Fibroblast of the aortic adventitia (primary cell): ENCODE measurements around the gene WNT11. TPM values are rescaled to one million over a fixed set of nuclear protein-coding genes. Genes with fewer than 3 reads are reported as not detected.

Source experiments
- DNase-seq: peaks from one replicate; pipeline ENCODE4 v3.0.0-alpha.2; 2010; ENCODE audit warnings: low read depth
- H3K4me3 ChIP-seq: 2 replicates; pipeline ENCODE4 v1.5.1; 2011; ENCODE audit warnings: low read depth, mild to moderate bottlenecking, control low read depth, low read length, moderate library complexity
- CTCF ChIP-seq: IDR thresholded peaks from 2 replicates; pipeline ENCODE4 v1.5.1; 2011; ENCODE audit warnings: mild to moderate bottlenecking, low read length, control low read depth, inconsistent platforms; ENCODE audit not compliant: insufficient read depth
- total RNA-seq: library from RNA; depleted of rRNA; stranded (reverse); fragments of >200 nt; gene quantifications from 2 replicates; pipeline ENCODE4 v1.2.3, GENCODE V29; 2012; ENCODE audit warnings: low replicate concordance

Gene WNT11
- total RNA-seq, 1 donor, result 1.2 TPM

- no peak for TF ChIP-seq CTCF
- no peak for DNase-seq
- no peak overlapping the region for H3K4me3 ChIP-seq
These were observed 30.5 kb downstream of the WNT11 start for GRCh38 chr11:76175783-76176182.

GRCh38 chr11:76174330-76174729 is 32.0 kb downstream of the WNT11 start:
- H3K4me3 ChIP-seq, result no peak overlapping the region
- TF ChIP-seq CTCF, result no peak
- DNase-seq, result no peak

GRCh38 chr11:76173663-76174062 is 32.6 kb downstream of the WNT11 start:
- TF ChIP-seq CTCF, result no peak

GRCh38 chr11:76172583-76172982 is 33.7 kb downstream of the WNT11 start:
- TF ChIP-seq CTCF, result no peak
- no peak for DNase-seq
- H3K4me3 ChIP-seq, result no peak overlapping the region

More at GRCh38 chr11:76173663-76174062, 32.6 kb downstream of the WNT11 start:
- H3K4me3 ChIP-seq, result no peak overlapping the region
- no peak for DNase-seq

GRCh38 chr11:76170468-76170867 is 35.8 kb downstream of the WNT11 start:
- no peak overlapping the region for H3K4me3 ChIP-seq
- DNase-seq, result no peak
- no peak for TF ChIP-seq CTCF

- no peak overlapping the region for H3K4me3 ChIP-seq
- no peak for DNase-seq
- no peak for TF ChIP-seq CTCF
These were observed 36.8 kb downstream of the WNT11 start for GRCh38 chr11:76169473-76169896.

- no peak for DNase-seq
- no peak for TF ChIP-seq CTCF
- H3K4me3 ChIP-seq, result no peak overlapping the region
These were observed 38.7 kb downstream of the WNT11 start for GRCh38 chr11:76167590-76167989.
